Vagina (tissue), 2 donors: ENCODE measurements around the gene IFNL3. TPM values are rescaled to one million over a fixed set of nuclear protein-coding genes. Genes with fewer than 3 reads are reported as not detected.
A peak's percentile ranks its signal among the peaks of the same experiment; 100 is the strongest.

Experiments
- DNase-seq, 2 donors: peaks; one replicate each; pipeline ENCODE4 v3.0.0-alpha.2; 2017; ENCODE audit errors: extremely low spot score in 2 of 2
- H3K27ac ChIP-seq: fragments of 200-600 bp; sonication (generic); one replicate; pipeline ENCODE4 v1.5.1; 2019
- H3K27me3 ChIP-seq: fragments of 200-600 bp; sonication (generic); one replicate; pipeline ENCODE4 v1.5.1; 2019
- H3K36me3 ChIP-seq, 2 donors: fragments of 200-600 bp; sonication (generic); one replicate each; pipeline ENCODE4 v1.5.1; 2017 to 2019
- H3K4me1 ChIP-seq: fragments of 200-600 bp; sonication (generic); one replicate; pipeline ENCODE4 v1.5.1; 2019
- H3K4me3 ChIP-seq, 2 donors: fragments of 200-600 bp; sonication (generic); 1 replicate in 1 of 2; 2 replicates in 1 of 2; pipeline ENCODE4 v1.5.1; 2016 to 2019
- H3K9me3 ChIP-seq: fragments of 200-600 bp; sonication (generic); one replicate; pipeline ENCODE4 v1.5.1; 2019
- CTCF ChIP-seq, 3 experiments: fragments of 450-650 bp in 2 of 3; fragments of 200-600 bp in 1 of 3; sonication (generic) in 1 of 3; IDR thresholded peaks; one replicate each; pipeline ENCODE4 v1.5.1; 2017 to 2019; ENCODE audit warnings: antibody characterized with exemption in 3 of 3, mild to moderate bottlenecking in 2 of 3, moderate library complexity in 2 of 3
- POLR2A ChIP-seq, 2 donors: fragments of 450-650 bp; IDR thresholded peaks; one replicate each; pipeline ENCODE4 v1.6.1; 2017; ENCODE audit warnings: antibody characterized with exemption in 2 of 2, mild to moderate bottlenecking in 2 of 2, moderate library complexity in 2 of 2
- POLR2AphosphoS5 ChIP-seq, 2 donors: sonication (generic); formaldehyde crosslinking; IDR thresholded peaks; one replicate each; pipeline ENCODE4 v1.9.0; 2017; ENCODE audit warnings: antibody characterized with exemption in 2 of 2, mild to moderate bottlenecking in 2 of 2, low read depth in 1 of 2; ENCODE audit not compliant: insufficient read depth in 1 of 2
- intact Hi-C: fragments of 100-400 bp; cut with DNase I; formaldehyde crosslinking; loops from one replicate; pipeline ENCODE4 v1.15.1; 2023
- total RNA-seq: library from RNA; depleted of rRNA; stranded (reverse); fragments of >200 nt; gene quantifications from one replicate; pipeline ENCODE4 v1.2.3, GENCODE V29; 2016

IFNL3 gene
- total RNA-seq, 1 donor from 2014 or later: not detected

- H3K4me3 ChIP-seq: no peak overlapping the region
- H3K27ac ChIP-seq: no peak overlapping the region
- no peaks in the 10 kb centered on the region for H3K9me3 ChIP-seq
- intact Hi-C loops: no loop called here
- peaks cover 11% of the 10 kb centered on the region for H3K27me3 ChIP-seq
- H3K36me3 ChIP-seq: no peaks in the 10 kb centered on the region
- peaks cover 12% of the 10 kb centered on the region for H3K4me1 ChIP-seq
- DNase-seq: no peak
- TF ChIP-seq POLR2AphosphoS5 (IDR thresholded peaks at IDR 0.05; ENCODE audit: insufficient read depth in 1 of 2, low read depth in 1 of 2): no peak
- no peak for TF ChIP-seq POLR2A (IDR thresholded peaks at IDR 0.05)
- TF ChIP-seq CTCF (IDR thresholded peaks at IDR 0.05): no peak
Observed at GRCh38 chr19:39251846-39252245, 7.0 kb upstream of the IFNL3 start.

GRCh38 chr19:39251081-39251480 is 6.3 kb upstream of the IFNL3 start:
- Histone ChIP-seq H3K27me3 (peaks cover 11% of the 10 kb centered on the region), H3K36me3 (no peaks in the 10 kb centered on the region), H3K9me3 (no peaks in the 10 kb centered on the region), H3K4me3 (no peak overlapping the region), H3K4me1 (peaks cover 12% of the 10 kb centered on the region), H3K27ac (no peak overlapping the region)
- DNase-seq: no peak
- intact Hi-C loops: no loop called here
- no peak for TF ChIP-seq POLR2A (IDR thresholded peaks at IDR 0.05)
- TF ChIP-seq POLR2AphosphoS5 (IDR thresholded peaks at IDR 0.05; ENCODE audit: insufficient read depth in 1 of 2, low read depth in 1 of 2): no peak

GRCh38 chr19:39248806-39249205 is 4.0 kb upstream of the IFNL3 start, which contains the start of gene IFNL4:
IFNL4 (minus strand) TSS chr19:39248856.
- H3K4me3 ChIP-seq: peak within 1 kb of the TSS; percentile 10 to 14
- no peaks in the 10 kb centered on the region for H3K36me3 ChIP-seq
- peaks cover 11% of the 10 kb centered on the region for H3K27me3 ChIP-seq
- TF ChIP-seq CTCF (IDR thresholded peaks at IDR 0.05) (no peak), POLR2AphosphoS5 (IDR thresholded peaks at IDR 0.05; ENCODE audit: insufficient read depth in 1 of 2, low read depth in 1 of 2) (no peak), POLR2A (IDR thresholded peaks at IDR 0.05) (no peak)
- H3K9me3 ChIP-seq: no peaks in the 10 kb centered on the region
- peaks cover 12% of the 10 kb centered on the region for H3K4me1 ChIP-seq
- intact Hi-C loops: no loop called here
- no peak within 1 kb of the TSS for H3K27ac ChIP-seq
- DNase-seq: no peak

- intact Hi-C loops: no loop called here
Observed at GRCh38 chr19:39247701-39248664, 3.2 kb upstream of the IFNL3 start.

More at GRCh38 chr19:39247701-39248664, 3.2 kb upstream of the IFNL3 start:
- Histone ChIP-seq H3K4me1 (peaks cover 12% of the 10 kb centered on the region), H3K27ac (no peak overlapping the region), H3K9me3 (no peaks in the 10 kb centered on the region), H3K27me3 (peaks cover 11% of the 10 kb centered on the region), H3K36me3 (no peaks in the 10 kb centered on the region), H3K4me3 (peak overlapping the region; percentile 10 to 14)
- no peak for DNase-seq
- TF ChIP-seq POLR2A (IDR thresholded peaks at IDR 0.05) (no peak), CTCF (IDR thresholded peaks at IDR 0.05) (no peak), POLR2AphosphoS5 (IDR thresholded peaks at IDR 0.05; ENCODE audit: insufficient read depth in 1 of 2, low read depth in 1 of 2) (no peak)
